Panc1 (cell line): Measurements from ENCODE around the gene MYOG. TPM values are rescaled to one million over a fixed set of nuclear protein-coding genes. Genes with fewer than 3 reads are reported as not detected.

Experiments used
- ATAC-seq: fragments of 200-7000 bp; cut with Tn5 transposase; 2 replicates; pipeline ENCODE4 v1.9.1; 2020; ENCODE audit warnings: mild to moderate bottlenecking, moderate library complexity
- BruUV-seq: library from RNA; stranded (reverse); fragments of 400-500 nt; replicated peaks from 2 replicates; lab custom pipeline; 2021; lab: Mats Ljungman, UMichigan
- CTCF ChIA-PET: fragments of 300-600 bp; sonication (Branson Sonifier 250); formaldehyde crosslinking; loops from one replicate; lab custom pipeline; 2022; ENCODE audit warnings: antibody characterized with exemption; lab: Charles Lee
- POLR2A ChIA-PET: fragments of 300-600 bp; sonication (Branson Sonifier 250); formaldehyde crosslinking; loops from one replicate; lab custom pipeline; 2022; ENCODE audit warnings: antibody characterized with exemption; lab: Charles Lee
- DNase-seq: peaks from one replicate; pipeline ENCODE4 v3.0.0-alpha.2; 2010; ENCODE audit warnings: low read depth, low spot score
- H3K27ac ChIP-seq: 2 replicates; pipeline ENCODE4 v1.5.1; 2011; ENCODE audit warnings: mild to moderate bottlenecking, low read length, inconsistent platforms
- H3K27me3 ChIP-seq: fragments of 200-500 bp; sonication (Bioruptor generic); 2 replicates; pipeline ENCODE4 v1.6.0; 2014; ENCODE audit warnings: low read length, inconsistent platforms; ENCODE audit not compliant: control insufficient read depth, insufficient read depth
- H3K36me3 ChIP-seq: fragments of 200-500 bp; sonication (Bioruptor generic); 2 replicates; pipeline ENCODE4 v1.5.1; 2014; ENCODE audit warnings: inconsistent platforms, mild to moderate bottlenecking, low read length, moderate library complexity; ENCODE audit not compliant: control insufficient read depth, insufficient read depth
- H3K4me1 ChIP-seq: 2 replicates; pipeline ENCODE4 v1.5.1; 2011; ENCODE audit warnings: inconsistent platforms, mild to moderate bottlenecking, low read length, moderate library complexity; ENCODE audit not compliant: control insufficient read depth, insufficient read depth
- H3K4me3 ChIP-seq, 2 experiments: 2 replicates each; pipeline ENCODE4 v1.5.1; 2011 to 2012; ENCODE audit warnings: low read depth in 2 of 2, low read length in 2 of 2, mild to moderate bottlenecking in 2 of 2, inconsistent platforms in 1 of 2, moderate library complexity in 1 of 2
- H3K9me3 ChIP-seq: fragments of 200-500 bp; sonication (Bioruptor generic); 2 replicates; pipeline ENCODE4 v1.5.1; 2014; ENCODE audit warnings: low read depth, mild to moderate bottlenecking, inconsistent platforms, low read length, moderate library complexity; ENCODE audit not compliant: control insufficient read depth, insufficient read depth
- CTCF ChIP-seq: fragments of 450-650 bp; IDR thresholded peaks from 2 replicates; pipeline ENCODE4 v1.5.1; 2017; ENCODE audit warnings: mild to moderate bottlenecking
- POLR2AphosphoS5 ChIP-seq: IDR thresholded peaks from 2 replicates; pipeline ENCODE4 v1.6.1; 2012; ENCODE audit warnings: mild to moderate bottlenecking, low read depth, low read length, moderate library complexity
- REST ChIP-seq, 2 experiments: IDR thresholded peaks; 2 replicates each; pipeline ENCODE4 v1.6.1; 2011 to 2012; ENCODE audit warnings: low read depth in 2 of 2, control low read depth in 1 of 2, low read length in 1 of 2, mild to moderate bottlenecking in 1 of 2, moderate library complexity in 1 of 2; ENCODE audit not compliant: insufficient read depth in 1 of 2
- SIN3A ChIP-seq: IDR thresholded peaks from 2 replicates; pipeline ENCODE4 v1.6.1; 2012; ENCODE audit warnings: low read depth, mild to moderate bottlenecking, low read length, moderate library complexity, borderline replicate concordance; ENCODE audit not compliant: insufficient read depth
- TCF7L2 ChIP-seq: IDR thresholded peaks from 2 replicates; pipeline ENCODE4 v1.6.1; 2011; ENCODE audit warnings: mild to moderate bottlenecking, low read depth, low read length, inconsistent platforms
- in situ Hi-C: cut with HindIII; loops from 2 replicates; pipeline ENCODE4 v1.10.0; 2016; ENCODE audit warnings: low sequenced_read_pairs, low pct_unique_long_range_greater_than_20kb
- intact Hi-C: fragments of 100-400 bp; cut with micrococcal nuclease; formaldehyde crosslinking; loops from one replicate; pipeline ENCODE4 v1.10.0; 2022; ENCODE audit not compliant: unreplicated experiment
- total RNA-seq: library from RNA; stranded (reverse); gene quantifications from one replicate; pipeline ENCODE4 v1.2.1, GENCODE V29; 2021; ENCODE audit not compliant: unreplicated experiment

The MYOG gene
- total RNA-seq, 1 experiment from 2014 or later = not detected

GRCh38 chr1:203045336-203045735 lies 40.5 kb downstream of the MYOG start:
- H3K36me3 ChIP-seq = no peaks in the 10 kb centered on the region
- no peaks in the 10 kb centered on the region for H3K27me3 ChIP-seq
- no TSS peak for BruUV-seq
- ChIA-PET POLR2A (no interaction called here), CTCF (interaction anchor here (0.6 to 0.9 kb wide), 3 partner anchors 222 to 292 kb away, joined by 3 to 6 read pairs (median 3); no protein-coding TSS in a partner anchor)
- ATAC-seq (no peak), DNase-seq (no peak)
- no peak overlapping the region for H3K27ac ChIP-seq
- H3K4me3 ChIP-seq = no peak overlapping the region
- intact Hi-C loops (no loop called here), in situ Hi-C loops (no loop called here)
- no peak for TF ChIP-seq REST (IDR thresholded peaks at IDR 0.05; ENCODE audit: insufficient read depth in 1 of 2, low read depth in 2 of 2, low read length in 1 of 2)
- no peak for TF ChIP-seq POLR2AphosphoS5
- TF ChIP-seq TCF7L2 = no peak
- TF ChIP-seq CTCF = no peak
- no peak for TF ChIP-seq SIN3A
- H3K9me3 ChIP-seq = no peaks in the 10 kb centered on the region
- no peaks in the 10 kb centered on the region for H3K4me1 ChIP-seq

- DNase-seq (no peak), ATAC-seq (no peak)
- no TSS peak for BruUV-seq
- Histone ChIP-seq H3K4me1 (no peaks in the 10 kb centered on the region), H3K27ac (no peak overlapping the region), H3K36me3 (no peaks in the 10 kb centered on the region), H3K9me3 (no peaks in the 10 kb centered on the region), H3K4me3 (no peak overlapping the region), H3K27me3 (no peaks in the 10 kb centered on the region)
- intact Hi-C loops (no loop called here), in situ Hi-C loops (no loop called here)
- ChIA-PET POLR2A (no interaction called here), CTCF (interaction anchor here (0.7 to 0.9 kb wide), 2 partner anchors 223 to 292 kb away, joined by 3 to 6 read pairs; no protein-coding TSS in a partner anchor)
- no peak for TF ChIP-seq TCF7L2
- no peak for TF ChIP-seq REST (IDR thresholded peaks at IDR 0.05; ENCODE audit: insufficient read depth in 1 of 2, low read depth in 2 of 2, low read length in 1 of 2)
- no peak for TF ChIP-seq SIN3A
- TF ChIP-seq CTCF = no peak
- no peak for TF ChIP-seq POLR2AphosphoS5
These were observed 41.1 kb downstream of the MYOG start for GRCh38 chr1:203044546-203045250.
